H9 (cell line): ENCODE data around the gene ELF1. TPM values are rescaled to one million over a fixed set of nuclear protein-coding genes. Genes with fewer than 3 reads are reported as not detected.

Experiments
- DNase-seq: peaks from one replicate; pipeline ENCODE4 v3.0.0-alpha.2; 2017
- H2AFZ ChIP-seq: one replicate; pipeline ENCODE4 v1.6.1; 2013; ENCODE audit warnings: mild to moderate bottlenecking, low read length, control low read depth, moderate library complexity
- H2AK5ac ChIP-seq: 2 replicates; pipeline ENCODE4 v1.6.1; 2013; ENCODE audit warnings: low read length, control low read depth, mixed read lengths; ENCODE audit not compliant: insufficient read length
- H2BK120ac ChIP-seq: one replicate; pipeline ENCODE4 v1.6.1; 2013; ENCODE audit warnings: low read depth, mild to moderate bottlenecking, low read length, control low read depth, inconsistent platforms; ENCODE audit not compliant: poor library complexity, severe bottlenecking
- H2BK12ac ChIP-seq: 2 replicates; pipeline ENCODE4 v1.6.1; 2013; ENCODE audit warnings: low read length, control low read depth, mixed read lengths, low read depth; ENCODE audit not compliant: insufficient read length
- H2BK15ac ChIP-seq: 2 replicates; pipeline ENCODE4 v1.6.1; 2013; ENCODE audit warnings: low read depth, low read length, control low read depth
- H2BK20ac ChIP-seq: one replicate; pipeline ENCODE4 v1.6.1; 2013; ENCODE audit warnings: low read depth, mild to moderate bottlenecking, low read length, control low read depth, inconsistent platforms; ENCODE audit not compliant: poor library complexity, severe bottlenecking
- H2BK5ac ChIP-seq: 2 replicates; pipeline ENCODE4 v1.6.1; 2013; ENCODE audit warnings: low read length, control low read depth, mixed read lengths; ENCODE audit not compliant: insufficient read length
- H3K14ac ChIP-seq: 2 replicates; pipeline ENCODE4 v1.6.1; 2013; ENCODE audit warnings: low read length, control low read depth; ENCODE audit not compliant: insufficient read depth
- H3K18ac ChIP-seq: 2 replicates; pipeline ENCODE4 v1.6.1; 2013; ENCODE audit warnings: low read depth, mild to moderate bottlenecking, mixed read lengths, low read length, control low read depth; ENCODE audit not compliant: insufficient read length
- H3K23ac ChIP-seq: 2 replicates; pipeline ENCODE4 v1.6.1; 2013; ENCODE audit warnings: low read length, control low read depth, mixed read lengths, low read depth; ENCODE audit not compliant: insufficient read length
- H3K23me2 ChIP-seq: 2 replicates; pipeline ENCODE4 v1.6.1; 2013; ENCODE audit warnings: low read depth, mild to moderate bottlenecking, mixed read lengths, low read length, control low read depth; ENCODE audit not compliant: insufficient read length, poor library complexity, severe bottlenecking
- H3K27ac ChIP-seq: 2 replicates; pipeline ENCODE4 v1.5.1; 2013; ENCODE audit warnings: low read length, control low read depth, mixed read lengths, low read depth; ENCODE audit not compliant: insufficient read length
- H3K27me3 ChIP-seq: 2 replicates; pipeline ENCODE4 v1.6.1; 2013; ENCODE audit warnings: low read length, control low read depth, inconsistent platforms; ENCODE audit not compliant: insufficient read depth
- H3K4ac ChIP-seq: 2 replicates; pipeline ENCODE4 v1.6.1; 2013; ENCODE audit warnings: low read depth, mild to moderate bottlenecking, control low read depth, inconsistent platforms, low read length, moderate library complexity
- H3K4me1 ChIP-seq: 2 replicates; pipeline ENCODE4 v1.6.1; 2013; ENCODE audit warnings: low read length, control low read depth, inconsistent platforms; ENCODE audit not compliant: insufficient read depth
- H3K4me2 ChIP-seq: 2 replicates; pipeline ENCODE4 v1.6.1; 2013; ENCODE audit warnings: low read length, control low read depth, mixed read lengths; ENCODE audit not compliant: insufficient read length, insufficient read depth
- H3K56ac ChIP-seq: 2 replicates; pipeline ENCODE4 v1.6.1; 2013; ENCODE audit warnings: low read depth, mild to moderate bottlenecking, mixed read lengths, low read length, control low read depth; ENCODE audit not compliant: insufficient read length
- H3K79me1 ChIP-seq: 2 replicates; pipeline ENCODE4 v1.6.1; 2013; ENCODE audit warnings: low read depth, mild to moderate bottlenecking, moderate library complexity, low read length, control low read depth, inconsistent platforms; ENCODE audit not compliant: insufficient read depth, poor library complexity, severe bottlenecking
- H3K79me2 ChIP-seq: 2 replicates; pipeline ENCODE4 v1.6.1; 2013; ENCODE audit warnings: low read length, control low read depth, inconsistent platforms; ENCODE audit not compliant: insufficient read depth
- H3K9ac ChIP-seq: 2 replicates; pipeline ENCODE4 v1.6.1; 2013; ENCODE audit warnings: low read length, control low read depth, mixed read lengths; ENCODE audit not compliant: insufficient read length; ENCODE audit errors: extremely low read depth
- H3K9me3 ChIP-seq: one replicate; pipeline ENCODE4 v1.6.1; 2013; ENCODE audit warnings: low read depth, low read length, inconsistent platforms; ENCODE audit not compliant: control insufficient read depth
- H3T11ph ChIP-seq: one replicate; pipeline ENCODE4 v1.6.1; 2013; ENCODE audit warnings: mild to moderate bottlenecking, low read length, control low read depth, inconsistent platforms
- H4K20me1 ChIP-seq: one replicate; pipeline ENCODE4 v1.6.1; 2013; ENCODE audit not compliant: control insufficient read depth, insufficient read length, insufficient read depth
- H4K5ac ChIP-seq: 2 replicates; pipeline ENCODE4 v1.6.1; 2013; ENCODE audit warnings: low read depth, mild to moderate bottlenecking, mixed read lengths, low read length, control low read depth; ENCODE audit not compliant: insufficient read length
- H4K8ac ChIP-seq: replicated peaks from 2 replicates; pipeline ENCODE4 v1.6.1; 2013; ENCODE audit warnings: low read length, control low read depth, mixed read lengths, low read depth; ENCODE audit not compliant: insufficient read length
- H4K91ac ChIP-seq: 2 replicates; pipeline ENCODE4 v1.6.1; 2013; ENCODE audit warnings: low read depth, mild to moderate bottlenecking, moderate library complexity, mixed read lengths, low read length, control low read depth; ENCODE audit not compliant: insufficient read length
- H3K27ac Mint-ChIP-seq, 3 experiments: 2 replicates in 2 of 3; 3 replicates in 1 of 3; pipeline ENCODE4 v1.8.0; 2020 to 2021; ENCODE audit warnings: mixed read lengths in 3 of 3, mild to moderate bottlenecking in 1 of 3, moderate library complexity in 1 of 3
- H3K27me3 Mint-ChIP-seq: 2 replicates; pipeline ENCODE4 v1.8.0; 2021; ENCODE audit warnings: low read depth, mild to moderate bottlenecking, moderate library complexity, mixed read lengths
- H3K36me3 Mint-ChIP-seq, 3 experiments: 2 replicates in 2 of 3; 3 replicates in 1 of 3; pipeline ENCODE4 v1.8.0; 2020 to 2021; ENCODE audit warnings: low read depth in 3 of 3, mixed read lengths in 3 of 3; ENCODE audit not compliant: insufficient read depth in 1 of 3
- H3K4me1 Mint-ChIP-seq, 2 experiments: 2 replicates each; pipeline ENCODE4 v1.8.0; 2020; ENCODE audit warnings: mixed read lengths in 2 of 2
- H3K4me3 Mint-ChIP-seq, 2 experiments: 2 replicates in 1 of 2; 3 replicates in 1 of 2; pipeline ENCODE4 v1.8.0; 2020 to 2021; ENCODE audit warnings: mild to moderate bottlenecking in 2 of 2, mixed read lengths in 2 of 2, moderate library complexity in 1 of 2
- H3K9me3 Mint-ChIP-seq, 2 experiments: 2 replicates in 1 of 2; 3 replicates in 1 of 2; pipeline ENCODE4 v1.8.0; 2020; ENCODE audit warnings: mild to moderate bottlenecking in 2 of 2, mixed read lengths in 2 of 2, moderate library complexity in 1 of 2
- CTCF ChIP-seq: fragments of 200-600 bp; sonication (generic); conservative IDR thresholded peaks from 3 replicates; pipeline ENCODE4 v1.8.0; 2021; ENCODE audit warnings: antibody characterized with exemption, mild to moderate bottlenecking
- WGBS: extraction: QIAGEN DNeasy Blood & Tissue Kit; methylation state at CpG from one replicate; pipeline ENCODE4 v1.1.7; 2013; ENCODE audit warnings: missing lambda C conversion rate, low lambda C conversion rate, mixed read lengths; ENCODE audit not compliant: insufficient read length; ENCODE audit errors: extremely low coverage; 5-methylcytosine and 5-hydroxymethylcytosine counted together
- total RNA-seq: library from RNA; stranded (reverse); gene quantifications from 2 replicates; pipeline ENCODE4 v1.2.1, GENCODE V29; 2021

The ELF1 gene
- total RNA-seq, 1 experiment from 2014 or later: 15.5 TPM

DNA sequence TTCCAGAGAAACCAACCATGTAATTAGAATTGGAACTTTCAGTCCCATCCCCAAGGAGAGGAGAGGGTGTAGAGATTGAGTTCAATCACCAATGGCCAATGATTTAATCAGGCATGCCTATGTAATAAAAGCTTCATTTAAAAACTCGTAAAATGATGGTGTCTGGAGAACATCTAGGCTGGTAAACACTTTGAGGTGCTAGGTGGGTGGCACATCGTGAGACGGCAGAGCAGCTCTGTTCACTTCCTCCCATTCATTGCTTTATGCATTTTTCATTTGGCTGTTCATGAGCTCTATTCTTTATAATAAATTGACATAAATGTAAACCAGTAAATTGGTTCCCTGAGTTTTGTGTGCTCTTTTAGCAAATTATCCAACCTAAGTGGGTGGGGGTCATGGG, 90.1 kb downstream of the ELF1 start:
- no peak overlapping the region for H2BK20ac ChIP-seq
- H3K4me3 Mint-ChIP-seq: no peak overlapping the region
- H3K4me1 Mint-ChIP-seq: peaks cover 13 to 14% of the 10 kb centered on the region in 2 experiments
- no peak overlapping the region for H2BK15ac ChIP-seq
- no peak overlapping the region for H4K5ac ChIP-seq
- H3K9me3 Mint-ChIP-seq: no peaks in the 10 kb centered on the region
- H3K27ac Mint-ChIP-seq: no peak overlapping the region
- no peak overlapping the region for H3K56ac ChIP-seq
- H2BK5ac ChIP-seq: no peak overlapping the region
- no peak overlapping the region for H4K91ac ChIP-seq
- no peak overlapping the region for H2AK5ac ChIP-seq
- H3K9ac ChIP-seq: no peak overlapping the region
- no peak overlapping the region for H3K4me2 ChIP-seq
- H3K79me1 ChIP-seq: no peaks in the 10 kb centered on the region
- H3K18ac ChIP-seq: no peak overlapping the region
- H4K8ac ChIP-seq: no peak overlapping the region
- H3K27me3 Mint-ChIP-seq: no peaks in the 10 kb centered on the region
- H3K27me3 ChIP-seq: no peaks in the 10 kb centered on the region
- no peaks in the 10 kb centered on the region for H3K79me2 ChIP-seq
- H3K23ac ChIP-seq: no peak overlapping the region
- H3K14ac ChIP-seq: no peak overlapping the region
- no peaks in the 10 kb centered on the region for H4K20me1 ChIP-seq
- WGBS: no CpG with 5 or more reads among the region's 3 CpGs
- no peak overlapping the region for H3T11ph ChIP-seq
- H3K4me1 ChIP-seq: no peaks in the 10 kb centered on the region; the same call in 1 of the 2 replicates
- H3K9me3 ChIP-seq: no peaks in the 10 kb centered on the region
- H3K4ac ChIP-seq: no peak overlapping the region
- no peak overlapping the region for H2BK120ac ChIP-seq
- no peak for DNase-seq
- H2AFZ ChIP-seq: no peak overlapping the region
- H3K23me2 ChIP-seq: no peaks in the 10 kb centered on the region
- no peak for TF ChIP-seq CTCF
- H3K36me3 Mint-ChIP-seq: peaks cover 0 to 5% (median 0%) of the 10 kb centered on the region in 3 experiments; a peak in 1 of 7 replicates
- H3K27ac ChIP-seq: no peak overlapping the region
- no peak overlapping the region for H2BK12ac ChIP-seq
